ENCODE results near the gene SLC44A5.

SLC44A5 gene

GRCh38 chr1:75202751-75203150 is 408.2 kb downstream of the SLC44A5 start:
- no peak overlapping the region for H2AFZ ChIP-seq (ENCODE audit: insufficient read depth, low read length, poor library complexity)
- WGBS (ENCODE audit: extremely low coverage, insufficient coverage, insufficient read length): no CpG with 5 or more reads among the region's 4 CpGs
- H3K9me3 ChIP-seq (ENCODE audit: insufficient read depth, low read depth, low read length): no peaks in the 10 kb centered on the region
- H4K91ac ChIP-seq (ENCODE audit: low read depth, low read length): no peak overlapping the region
- no peak overlapping the region for H4K8ac ChIP-seq (ENCODE audit: low read depth, low read length)
- H3K18ac ChIP-seq (ENCODE audit: low read length): no peak overlapping the region
- no peak overlapping the region for H3K14ac ChIP-seq (ENCODE audit: low read length)
- no peak overlapping the region for H2BK12ac ChIP-seq (ENCODE audit: low read length)
- no peak overlapping the region for H3K4ac ChIP-seq (ENCODE audit: low read depth, low read length)
- no peaks in the 10 kb centered on the region for H3K79me1 ChIP-seq (ENCODE audit: low read length)
- H3K23ac ChIP-seq (ENCODE audit: low read length): no peak overlapping the region
- H3K9ac ChIP-seq (ENCODE audit: low read length): no peak overlapping the region
- H3K36me3 ChIP-seq (ENCODE audit: control insufficient read depth in 1 of 2, insufficient read depth in 2 of 2, low read length in 2 of 2): no peaks in the 10 kb centered on the region
- no peak overlapping the region for H3K4me3 ChIP-seq (ENCODE audit: low read depth, low read length)
- no peak overlapping the region for H2BK5ac ChIP-seq (ENCODE audit: low read depth, low read length, poor library complexity)
- H2AK5ac ChIP-seq (ENCODE audit: low read length): no peak overlapping the region
- no peak overlapping the region for H3K4me2 ChIP-seq (ENCODE audit: low read length)
- H3K27ac ChIP-seq (ENCODE audit: low read depth, low read length): no peak overlapping the region
- H3K27me3 ChIP-seq (ENCODE audit: insufficient read depth, low read length): no peaks in the 10 kb centered on the region
- H3K79me2 ChIP-seq (ENCODE audit: control insufficient read depth, insufficient read depth, low read length, poor library complexity): no peaks in the 10 kb centered on the region
- no peak overlapping the region for H4K12ac ChIP-seq (ENCODE audit: low read depth, low read length)
- H2BK120ac ChIP-seq (ENCODE audit: insufficient read depth, low read length, poor library complexity): no peak overlapping the region
- no peaks in the 10 kb centered on the region for H3K4me1 ChIP-seq (ENCODE audit: control insufficient read depth in 1 of 2, insufficient read depth in 2 of 2, low read length in 2 of 2)
- DNase-seq: no peak

- no peak overlapping the region for H2AFZ ChIP-seq (ENCODE audit: insufficient read depth, low read length, poor library complexity)
- no peak overlapping the region for H3K23ac ChIP-seq (ENCODE audit: low read length)
- no peak overlapping the region for H3K9ac ChIP-seq (ENCODE audit: low read length)
- H3K4me2 ChIP-seq (ENCODE audit: low read length): no peak overlapping the region
- H3K79me2 ChIP-seq (ENCODE audit: control insufficient read depth, insufficient read depth, low read length, poor library complexity): no peaks in the 10 kb centered on the region
- H4K8ac ChIP-seq (ENCODE audit: low read depth, low read length): no peak overlapping the region
- H3K36me3 ChIP-seq (ENCODE audit: control insufficient read depth in 1 of 2, insufficient read depth in 2 of 2, low read length in 2 of 2): no peaks in the 10 kb centered on the region
- no peak overlapping the region for H2BK120ac ChIP-seq (ENCODE audit: insufficient read depth, low read length, poor library complexity)
- WGBS (ENCODE audit: extremely low coverage, insufficient coverage, insufficient read length): no CpG with 5 or more reads among the region's 1 CpG
- H3K79me1 ChIP-seq (ENCODE audit: low read length): no peaks in the 10 kb centered on the region
- peak in 1 of 2 donors; percentile 7 for DNase-seq
- no peaks in the 10 kb centered on the region for H3K9me3 ChIP-seq (ENCODE audit: insufficient read depth, low read depth, low read length)
- H4K91ac ChIP-seq (ENCODE audit: low read depth, low read length): no peak overlapping the region
- H3K4me3 ChIP-seq (ENCODE audit: low read depth, low read length): no peak overlapping the region
- H3K27me3 ChIP-seq (ENCODE audit: insufficient read depth, low read length): no peaks in the 10 kb centered on the region
- no peak overlapping the region for H4K12ac ChIP-seq (ENCODE audit: low read depth, low read length)
- no peak overlapping the region for H3K14ac ChIP-seq (ENCODE audit: low read length)
- no peak overlapping the region for H3K27ac ChIP-seq (ENCODE audit: low read depth, low read length)
- no peaks in the 10 kb centered on the region for H3K4me1 ChIP-seq (ENCODE audit: control insufficient read depth in 1 of 2, insufficient read depth in 2 of 2, low read length in 2 of 2)
- no peak overlapping the region for H2BK12ac ChIP-seq (ENCODE audit: low read length)
- no peak overlapping the region for H3K4ac ChIP-seq (ENCODE audit: low read depth, low read length)
- H2AK5ac ChIP-seq (ENCODE audit: low read length): no peak overlapping the region
- no peak overlapping the region for H2BK5ac ChIP-seq (ENCODE audit: low read depth, low read length, poor library complexity)
- H3K18ac ChIP-seq (ENCODE audit: low read length): no peak overlapping the region
Observed at GRCh38 chr1:75198761-75199160, 412.2 kb downstream of the SLC44A5 start.

GRCh38 chr1:75198163-75198562 is 412.8 kb downstream of the SLC44A5 start:
- no peak overlapping the region for H3K18ac ChIP-seq (ENCODE audit: low read length)
- no peak overlapping the region for H3K4ac ChIP-seq (ENCODE audit: low read depth, low read length)
- H3K79me2 ChIP-seq (ENCODE audit: control insufficient read depth, insufficient read depth, low read length, poor library complexity): no peaks in the 10 kb centered on the region
- no peak overlapping the region for H2BK12ac ChIP-seq (ENCODE audit: low read length)
- no peak overlapping the region for H2AK5ac ChIP-seq (ENCODE audit: low read length)
- H2AFZ ChIP-seq (ENCODE audit: insufficient read depth, low read length, poor library complexity): no peak overlapping the region
- H2BK5ac ChIP-seq (ENCODE audit: low read depth, low read length, poor library complexity): no peak overlapping the region
- no peak for DNase-seq
- WGBS (ENCODE audit: extremely low coverage, insufficient coverage, insufficient read length): no CpG with 5 or more reads among the region's 1 CpG
- H3K27ac ChIP-seq (ENCODE audit: low read depth, low read length): no peak overlapping the region
- no peaks in the 10 kb centered on the region for H3K4me1 ChIP-seq (ENCODE audit: control insufficient read depth in 1 of 2, insufficient read depth in 2 of 2, low read length in 2 of 2)
- no peaks in the 10 kb centered on the region for H3K79me1 ChIP-seq (ENCODE audit: low read length)
- H3K23ac ChIP-seq (ENCODE audit: low read length): no peak overlapping the region
- H3K36me3 ChIP-seq (ENCODE audit: control insufficient read depth in 1 of 2, insufficient read depth in 2 of 2, low read length in 2 of 2): no peaks in the 10 kb centered on the region
- no peaks in the 10 kb centered on the region for H3K9me3 ChIP-seq (ENCODE audit: insufficient read depth, low read depth, low read length)
- no peak overlapping the region for H2BK120ac ChIP-seq (ENCODE audit: insufficient read depth, low read length, poor library complexity)
- no peak overlapping the region for H4K91ac ChIP-seq (ENCODE audit: low read depth, low read length)
- no peak overlapping the region for H3K4me3 ChIP-seq (ENCODE audit: low read depth, low read length)
- H4K12ac ChIP-seq (ENCODE audit: low read depth, low read length): no peak overlapping the region
- H4K8ac ChIP-seq (ENCODE audit: low read depth, low read length): no peak overlapping the region
- H3K27me3 ChIP-seq (ENCODE audit: insufficient read depth, low read length): no peaks in the 10 kb centered on the region
- no peak overlapping the region for H3K4me2 ChIP-seq (ENCODE audit: low read length)
- no peak overlapping the region for H3K9ac ChIP-seq (ENCODE audit: low read length)
- no peak overlapping the region for H3K14ac ChIP-seq (ENCODE audit: low read length)

GRCh38 chr1:75188892-75189291 is 422.0 kb downstream of the SLC44A5 start:
- no CpG with 5 or more reads among the region's 1 CpG for WGBS (ENCODE audit: extremely low coverage, insufficient coverage, insufficient read length)
- no peaks in the 10 kb centered on the region for H3K79me1 ChIP-seq (ENCODE audit: low read length)
- no peak overlapping the region for H3K18ac ChIP-seq (ENCODE audit: low read length)
- DNase-seq: no peak
- no peak overlapping the region for H2AK5ac ChIP-seq (ENCODE audit: low read length)
- H3K4me2 ChIP-seq (ENCODE audit: low read length): no peak overlapping the region
- H3K9me3 ChIP-seq (ENCODE audit: insufficient read depth, low read depth, low read length): no peaks in the 10 kb centered on the region
- no peak overlapping the region for H2BK5ac ChIP-seq (ENCODE audit: low read depth, low read length, poor library complexity)
- H4K12ac ChIP-seq (ENCODE audit: low read depth, low read length): no peak overlapping the region
- H4K8ac ChIP-seq (ENCODE audit: low read depth, low read length): no peak overlapping the region
- no peak overlapping the region for H3K14ac ChIP-seq (ENCODE audit: low read length)
- H3K36me3 ChIP-seq (ENCODE audit: control insufficient read depth in 1 of 2, insufficient read depth in 2 of 2, low read length in 2 of 2): no peaks in the 10 kb centered on the region
- H2BK12ac ChIP-seq (ENCODE audit: low read length): no peak overlapping the region
- no peak overlapping the region for H3K9ac ChIP-seq (ENCODE audit: low read length)
- no peak overlapping the region for H3K4me3 ChIP-seq (ENCODE audit: low read depth, low read length)
- H4K91ac ChIP-seq (ENCODE audit: low read depth, low read length): no peak overlapping the region
- no peak overlapping the region for H2BK120ac ChIP-seq (ENCODE audit: insufficient read depth, low read length, poor library complexity)
- no peak overlapping the region for H3K4ac ChIP-seq (ENCODE audit: low read depth, low read length)
- H3K23ac ChIP-seq (ENCODE audit: low read length): no peak overlapping the region
- H3K79me2 ChIP-seq (ENCODE audit: control insufficient read depth, insufficient read depth, low read length, poor library complexity): no peaks in the 10 kb centered on the region
- H3K27me3 ChIP-seq (ENCODE audit: insufficient read depth, low read length): no peaks in the 10 kb centered on the region
- H2AFZ ChIP-seq (ENCODE audit: insufficient read depth, low read length, poor library complexity): no peak overlapping the region
- no peak overlapping the region for H3K27ac ChIP-seq (ENCODE audit: low read depth, low read length)
- no peaks in the 10 kb centered on the region for H3K4me1 ChIP-seq (ENCODE audit: control insufficient read depth in 1 of 2, insufficient read depth in 2 of 2, low read length in 2 of 2)

Data from trophoblast cell (in vitro differentiated cells and primary cell).